Right renal cortex interstitium (tissue), 3 donors: ENCODE results near the gene ZNF787. TPM values are rescaled to one million over a fixed set of nuclear protein-coding genes. Genes with fewer than 3 reads are reported as not detected.
"Not testable (repeated sequence)": the region's sequence is repeated elsewhere in the genome, so short reads cannot be mapped to it uniquely, and the experiment has no call there.

Experiments used
- DNase-seq, 3 donors: peaks; one replicate each; pipeline ENCODE4 v3.0.0-alpha.2; 2013; ENCODE audit warnings: low read depth in 3 of 3, low spot score in 2 of 3
- polyA plus RNA-seq, 3 donors: library from polyadenylated mRNA; unstranded; fragments of 120-200 nt; gene quantifications; one replicate each; pipeline ENCODE4 v1.2.1, GENCODE V29; 2013; ENCODE audit not compliant: insufficient read length in 3 of 3

Gene ZNF787
- polyA plus RNA-seq, 3 donors, result 9.0 to 12.0 (median 11.1) TPM

GRCh38 chr19:56107626-56108351 is 13.3 kb downstream of the ZNF787 start:
- DNase-seq, result no peak

- DNase-seq, result no peak
Observed at GRCh38 chr19:56106993-56107392, 14.1 kb downstream of the ZNF787 start.

- no peak for DNase-seq
Observed at GRCh38 chr19:56106397-56106849, 14.7 kb downstream of the ZNF787 start.

DNA sequence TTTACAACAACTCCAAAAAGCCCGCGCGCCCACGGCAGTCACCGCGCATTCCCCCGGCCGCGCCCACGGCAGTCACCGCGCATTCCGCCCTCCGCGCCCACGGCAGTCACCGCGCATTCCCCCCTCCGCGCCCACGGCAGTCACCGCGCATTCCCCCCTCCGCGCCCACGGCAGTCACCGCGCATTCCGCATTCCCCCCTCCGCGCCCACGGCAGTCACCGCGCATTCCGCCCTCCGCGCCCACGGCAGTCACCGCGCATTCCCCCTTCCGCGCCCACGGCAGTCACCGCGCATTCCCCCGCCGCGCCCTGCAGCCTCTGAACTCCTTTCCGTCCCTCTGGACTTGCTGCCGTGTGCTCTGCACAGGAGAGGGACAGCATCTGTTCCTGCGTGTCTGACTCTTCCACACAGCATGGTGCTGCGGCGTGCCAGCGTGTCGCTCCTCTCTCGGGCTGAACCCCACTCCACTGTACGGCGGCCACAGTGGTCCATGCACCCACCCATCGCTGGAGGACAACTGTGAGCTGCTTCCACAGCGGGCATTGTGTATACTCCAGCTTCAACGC is 15.2 kb downstream of the ZNF787 start:
- not testable (repeated sequence) for DNase-seq

DNA sequence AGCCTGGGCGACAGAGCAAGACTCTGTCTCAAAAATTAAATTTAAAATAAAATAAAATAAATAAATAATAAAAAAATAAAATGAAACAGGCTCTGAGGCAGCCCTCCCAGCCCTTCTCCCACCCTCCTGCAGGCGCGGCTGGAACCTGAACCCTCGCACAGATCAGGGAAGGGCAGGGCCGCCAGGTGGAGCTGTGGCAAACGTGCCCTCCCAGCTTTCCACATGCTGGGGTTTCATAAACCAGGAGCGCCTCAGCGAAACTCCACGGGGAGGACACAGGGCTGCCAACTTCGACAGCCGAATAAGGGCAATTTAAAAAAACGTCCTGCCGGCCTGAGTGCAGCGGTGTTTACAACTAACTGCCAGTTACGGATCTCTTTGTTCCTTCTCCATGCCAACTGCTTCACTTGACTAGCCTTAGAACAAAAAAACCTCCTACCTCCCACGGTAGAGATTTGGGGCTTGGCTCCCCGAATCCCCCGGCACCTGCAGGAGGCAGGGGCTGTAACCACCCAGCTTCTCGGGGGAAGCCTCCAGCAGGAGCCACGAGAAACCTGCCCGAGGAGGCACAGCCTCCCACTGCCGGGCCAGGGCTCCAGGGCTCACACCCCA is 15.9 kb downstream of the ZNF787 start:
- no peak for DNase-seq

- DNase-seq, result no peak
Observed at GRCh38 chr19:56104423-56104822, 16.7 kb downstream of the ZNF787 start.

DNA sequence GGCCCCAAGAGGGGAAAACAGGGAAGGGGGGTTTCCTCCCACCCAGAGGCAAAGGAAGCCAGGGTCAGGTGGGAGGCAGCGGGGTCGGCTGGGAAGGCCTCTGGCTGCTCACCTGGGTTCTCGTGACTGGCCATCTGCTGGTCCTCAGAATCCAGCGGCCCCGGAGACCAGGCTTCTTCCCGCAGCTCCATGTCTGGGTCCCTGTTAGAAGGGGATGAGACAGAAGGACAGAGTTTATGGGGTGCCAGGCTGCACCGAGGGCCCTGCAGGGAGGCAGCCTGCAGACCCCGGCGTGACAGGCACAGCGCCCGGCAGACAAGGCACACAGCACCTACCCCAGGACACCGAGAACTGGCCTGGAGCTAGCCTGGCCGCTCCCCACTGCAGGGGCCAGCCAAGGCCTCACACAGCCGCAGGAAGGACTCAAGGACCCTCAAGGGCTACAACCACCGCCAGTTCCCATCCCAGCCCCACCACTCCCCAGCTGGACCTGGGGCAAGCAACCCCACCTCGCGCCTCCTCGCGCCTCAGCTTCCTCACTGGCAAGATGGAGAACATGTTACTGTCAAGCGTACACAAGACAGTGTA is 18.0 kb downstream of the ZNF787 start:
- no peak for DNase-seq

- no peak for DNase-seq
Observed at GRCh38 chr19:56101746-56102535, 19.2 kb downstream of the ZNF787 start.

DNA sequence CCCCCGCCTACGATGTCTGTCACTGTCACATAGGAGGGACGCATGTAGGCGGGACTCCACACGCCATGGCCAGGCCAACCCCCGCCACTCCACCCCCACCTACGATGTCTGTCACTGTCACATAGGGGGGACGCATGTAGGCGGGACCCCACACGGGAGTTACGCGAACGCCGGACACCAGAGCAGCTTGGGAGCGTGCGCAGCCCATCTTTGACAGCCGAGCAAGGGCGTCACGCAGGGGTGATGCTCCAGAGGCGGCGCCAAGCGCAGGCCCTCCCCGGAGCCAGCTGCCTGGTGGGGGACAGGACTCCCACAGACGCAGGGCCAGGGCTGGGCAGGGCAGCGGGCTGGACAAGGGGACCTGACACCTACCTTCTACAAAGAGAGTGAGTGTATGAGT is 20.0 kb downstream of the ZNF787 start:
- DNase-seq, result no peak

DNA sequence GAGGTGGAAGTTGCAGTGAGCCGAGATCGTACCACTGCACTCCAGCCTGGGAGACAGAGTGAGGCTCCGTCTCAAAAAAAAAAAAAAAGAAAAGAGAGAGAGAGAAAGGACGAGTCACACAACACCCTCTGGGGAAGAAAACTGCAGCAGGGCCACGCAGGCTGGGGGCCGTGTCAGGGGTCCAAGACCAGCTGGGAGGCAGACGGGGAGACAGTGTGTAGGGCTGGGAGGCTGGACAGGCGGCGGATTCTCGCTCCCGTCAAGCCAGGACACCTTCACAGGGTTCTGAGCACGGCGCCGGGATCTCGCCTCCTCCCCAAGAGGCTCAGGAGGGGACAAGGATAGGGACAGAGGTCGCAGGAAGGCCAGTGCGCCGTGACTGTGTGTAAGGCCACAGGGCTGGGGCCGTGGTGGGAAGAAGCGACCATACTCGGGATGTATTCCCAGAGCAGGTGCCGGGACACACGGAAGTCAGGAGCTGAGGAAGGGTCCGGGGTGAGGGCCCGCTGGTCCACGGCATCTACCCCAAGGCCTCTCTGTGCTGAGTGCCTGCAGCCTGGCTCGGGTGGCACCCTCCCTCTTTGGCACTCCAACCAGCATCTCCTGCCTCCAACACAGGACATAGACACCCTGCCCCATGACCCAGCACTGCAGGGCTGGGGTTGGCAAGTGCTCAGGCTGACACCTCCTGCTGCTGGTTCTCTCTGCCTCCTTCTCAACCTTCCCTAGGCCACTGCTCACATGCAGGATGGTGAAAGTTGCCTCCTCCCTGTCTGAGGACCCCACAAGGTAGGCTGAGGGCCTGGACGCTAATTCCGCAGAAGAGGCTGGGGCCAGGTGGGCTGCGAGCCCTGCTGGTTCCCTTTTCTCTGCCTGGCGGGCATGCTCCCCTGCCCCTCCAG is 21.2 kb downstream of the ZNF787 start:
- no peak for DNase-seq

DNA sequence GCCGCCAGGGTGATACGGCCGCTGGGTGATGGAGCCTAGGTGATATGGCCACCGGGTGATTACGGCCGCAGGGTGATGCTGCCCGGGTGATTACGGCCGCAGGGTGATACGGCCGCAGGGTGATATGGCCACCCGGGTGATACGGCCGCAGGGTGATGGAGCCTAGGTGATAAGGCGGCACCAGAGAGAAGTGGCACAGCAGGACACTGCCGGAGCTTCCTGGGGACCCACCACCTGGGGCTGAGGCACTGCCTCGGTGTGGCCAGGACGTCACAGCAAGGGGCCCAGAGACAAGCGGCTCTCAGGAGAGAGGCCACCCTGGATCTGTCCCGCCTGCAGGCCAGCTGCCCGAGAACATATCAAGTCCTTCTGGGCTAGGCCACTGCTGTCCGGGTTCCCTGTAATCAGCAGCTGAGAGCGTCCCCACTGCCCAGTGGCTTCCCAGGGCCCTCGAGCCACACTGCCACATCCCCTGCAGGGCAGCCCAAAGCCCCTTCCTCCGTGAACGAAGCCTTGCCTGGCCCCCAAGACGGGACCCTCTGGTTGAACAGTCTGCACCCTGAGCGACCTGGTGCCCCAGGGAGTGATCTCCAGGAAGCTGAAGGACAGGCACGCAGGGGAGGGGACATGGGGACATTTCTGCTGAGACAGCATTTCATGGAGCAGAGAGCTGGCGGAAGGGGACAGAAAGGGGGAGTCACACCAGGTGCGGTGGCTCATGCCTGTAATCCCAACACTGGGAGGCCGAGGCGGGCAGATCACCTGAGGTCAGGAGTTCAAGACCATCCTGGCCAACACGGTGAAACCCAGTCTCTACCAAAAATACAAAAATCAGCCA is 22.1 kb downstream of the ZNF787 start:
- no peak for DNase-seq

DNA sequence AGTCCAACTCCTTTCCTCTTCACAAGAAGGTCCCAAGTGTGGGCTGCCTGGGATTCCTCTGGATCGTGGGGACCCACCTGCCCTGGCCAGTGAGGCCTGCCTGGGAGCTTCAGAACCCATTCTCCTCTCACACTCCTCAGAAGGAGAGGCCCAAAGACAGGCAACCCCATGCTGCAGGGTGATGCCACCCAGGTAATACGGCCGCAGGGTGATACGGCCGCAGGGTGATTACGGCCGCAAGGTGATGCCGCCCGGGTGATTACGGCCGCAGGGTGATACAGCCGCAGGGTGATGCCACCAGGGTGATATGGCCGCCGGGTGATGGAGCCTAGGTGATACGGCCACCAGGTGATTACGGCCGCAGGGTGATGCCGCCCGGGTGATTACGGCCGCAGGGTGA is 22.9 kb downstream of the ZNF787 start:
- not testable (repeated sequence) for DNase-seq

GRCh38 chr19:56097776-56098175 is 23.3 kb downstream of the ZNF787 start:
- DNase-seq, result no peak

DNA sequence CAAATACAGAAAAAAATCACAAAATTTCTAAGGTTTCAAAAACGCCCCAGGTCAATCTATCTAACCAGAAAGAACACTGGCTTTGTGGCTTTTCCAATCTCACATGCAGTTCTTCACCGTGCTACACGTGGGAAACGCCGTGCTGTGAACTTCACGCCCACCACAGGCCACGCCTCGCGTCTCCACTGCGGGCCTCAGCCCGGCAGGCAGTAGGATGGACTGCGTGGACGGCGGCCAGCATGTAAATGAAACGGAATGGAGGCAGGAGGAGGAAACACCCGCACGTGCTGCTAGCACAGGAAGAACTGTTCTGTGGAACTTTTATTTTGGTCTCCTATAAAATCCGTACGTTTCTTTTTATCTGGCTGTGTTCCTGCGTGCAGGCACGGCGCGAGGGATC is 23.8 kb downstream of the ZNF787 start:
- no peak for DNase-seq

- no peak for DNase-seq
Observed at GRCh38 chr19:56096665-56097064, 24.4 kb downstream of the ZNF787 start.

DNA sequence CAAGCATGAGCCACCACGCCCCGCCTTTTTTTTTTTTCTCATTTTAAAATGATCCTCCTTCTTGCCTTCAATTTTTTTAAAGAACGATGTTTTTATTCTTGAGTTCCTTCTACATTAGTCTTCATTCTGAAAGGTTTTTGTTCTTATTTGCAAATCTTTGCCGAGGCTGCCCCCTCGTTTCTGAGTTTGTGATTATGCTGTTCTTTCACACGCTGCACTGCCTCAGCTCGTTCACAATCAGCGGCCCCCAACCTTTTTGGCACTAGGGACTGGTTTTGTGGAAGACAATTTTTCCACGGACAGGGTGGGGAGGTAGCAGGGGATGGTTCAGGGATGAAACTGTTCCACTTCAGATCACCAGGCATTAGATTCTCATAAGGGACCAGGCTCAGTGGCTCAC is 26.6 kb downstream of the ZNF787 start:
- no peak for DNase-seq

GRCh38 chr19:56092685-56093631 is 28.1 kb downstream of the ZNF787 start:
- DNase-seq, result no peak
